ENCODE results near the gene KRCC1. TPM values are rescaled to one million over a fixed set of nuclear protein-coding genes. Genes with fewer than 3 reads are reported as not detected.

Gene KRCC1
- total and polyA plus RNA-seq, 9 of the 15 experiments (the other 6 are each of a cell fraction or from before 2014, with no cell fraction given) = 1.9 to 6.0 (median 2.2) TPM

DNA sequence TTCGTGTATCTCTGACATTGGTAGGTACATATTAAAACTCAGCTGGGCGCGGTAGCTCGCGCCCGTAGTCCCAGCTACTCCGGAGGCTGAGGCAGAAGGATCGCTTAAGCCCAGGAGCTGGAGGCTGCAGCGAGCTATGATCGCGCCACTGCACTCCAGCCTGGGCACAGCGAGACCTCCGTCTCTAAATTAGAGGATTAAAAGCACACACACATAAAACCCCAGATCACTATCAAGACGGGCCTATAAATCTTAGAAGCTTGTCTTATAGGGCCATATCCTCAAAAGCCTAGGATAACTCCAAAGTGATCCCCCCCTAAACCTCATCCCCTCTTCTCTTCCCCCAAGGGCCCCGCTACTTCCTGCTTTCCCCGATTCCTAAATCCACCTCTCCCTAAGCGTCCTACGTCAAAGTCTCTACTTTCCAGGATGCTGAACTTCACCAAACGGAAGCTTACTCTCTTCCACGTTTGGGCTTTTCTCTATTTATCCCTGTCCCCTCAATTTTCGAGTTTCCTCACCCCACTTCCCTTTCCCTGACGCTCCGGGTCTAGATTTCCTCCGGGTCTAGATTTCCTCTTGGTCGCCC is 707 bp downstream of the KRCC1 start (continued):
- TF ChIP-seq, protein P1, sequence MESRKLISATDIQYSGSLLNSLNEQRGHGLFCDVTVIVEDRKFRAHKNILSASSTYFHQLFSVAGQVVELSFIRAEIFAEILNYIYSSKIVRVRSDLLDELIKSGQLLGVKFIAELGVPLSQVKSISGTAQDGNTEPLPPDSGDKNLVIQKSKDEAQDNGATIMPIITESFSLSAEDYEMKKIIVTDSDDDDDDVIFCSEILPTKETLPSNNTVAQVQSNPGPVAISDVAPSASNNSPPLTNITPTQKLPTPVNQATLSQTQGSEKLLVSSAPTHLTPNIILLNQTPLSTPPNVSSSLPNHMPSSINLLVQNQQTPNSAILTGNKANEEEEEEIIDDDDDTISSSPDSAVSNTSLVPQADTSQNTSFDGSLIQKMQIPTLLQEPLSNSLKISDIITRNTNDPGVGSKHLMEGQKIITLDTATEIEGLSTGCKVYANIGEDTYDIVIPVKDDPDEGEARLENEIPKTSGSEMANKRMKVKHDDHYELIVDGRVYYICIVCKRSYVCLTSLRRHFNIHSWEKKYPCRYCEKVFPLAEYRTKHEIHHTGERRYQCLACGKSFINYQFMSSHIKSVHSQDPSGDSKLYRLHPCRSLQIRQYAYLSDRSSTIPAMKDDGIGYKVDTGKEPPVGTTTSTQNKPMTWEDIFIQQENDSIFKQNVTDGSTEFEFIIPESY (CRISPR knock-in tag; IDR thresholded peaks at IDR 0.05) = no peak
- TF ChIP-seq ZNF444 (CRISPR knock-in tag; IDR thresholded peaks at IDR 0.05) (no peak), TOE1 (IDR thresholded peaks at IDR 0.05; ENCODE audit: borderline replicate concordance) (no peak), TOE1 (CRISPR knock-in tag; IDR thresholded peaks at IDR 0.05; ENCODE audit: borderline replicate concordance, low read depth) (no peak), ZNF408 (CRISPR knock-in tag; IDR thresholded peaks at IDR 0.05; ENCODE audit: low read depth) (no peak), PRPF4 (IDR thresholded peaks at IDR 0.05; ENCODE audit: insufficient read depth, low read depth, low read length, poor library complexity, severe bottlenecking) (no peak), ZNF224 (CRISPR knock-in tag; IDR thresholded peaks at IDR 0.05) (no peak), HMG20B (CRISPR knock-in tag; IDR thresholded peaks at IDR 0.05) (no peak), ZNF232 (CRISPR knock-in tag; IDR thresholded peaks at IDR 0.05) (no peak), NR4A1 (CRISPR knock-in tag; IDR thresholded peaks at IDR 0.05) (no peak), NR4A1 (tag; IDR thresholded peaks at IDR 0.05) (no peak), PCBP2 (IDR thresholded peaks at IDR 0.05; ENCODE audit: low read depth, low read length, poor library complexity, severe bottlenecking) (no peak), ARID1B (IDR thresholded peaks at IDR 0.05) (no peak), COPS2 (conservative IDR thresholded peaks at IDR 0.05) (no peak), ETV1 (tag; conservative IDR thresholded peaks at IDR 0.05; ENCODE audit: low read depth) (0 out of 2 replicates have a peak, but pooled peaks have one; percentile 31), CEBPG (CRISPR knock-in tag; IDR thresholded peaks at IDR 0.05) (no peak), CEBPG (tag; conservative IDR thresholded peaks at IDR 0.05 in 1 of 2, IDR thresholded peaks at IDR 0.05 in 1 of 2) (no peak), ZNF41 (CRISPR knock-in tag; conservative IDR thresholded peaks at IDR 0.05) (no peak), ZBED1 (IDR thresholded peaks at IDR 0.05) (no peak)
- TF ChIP-seq, protein P2, sequence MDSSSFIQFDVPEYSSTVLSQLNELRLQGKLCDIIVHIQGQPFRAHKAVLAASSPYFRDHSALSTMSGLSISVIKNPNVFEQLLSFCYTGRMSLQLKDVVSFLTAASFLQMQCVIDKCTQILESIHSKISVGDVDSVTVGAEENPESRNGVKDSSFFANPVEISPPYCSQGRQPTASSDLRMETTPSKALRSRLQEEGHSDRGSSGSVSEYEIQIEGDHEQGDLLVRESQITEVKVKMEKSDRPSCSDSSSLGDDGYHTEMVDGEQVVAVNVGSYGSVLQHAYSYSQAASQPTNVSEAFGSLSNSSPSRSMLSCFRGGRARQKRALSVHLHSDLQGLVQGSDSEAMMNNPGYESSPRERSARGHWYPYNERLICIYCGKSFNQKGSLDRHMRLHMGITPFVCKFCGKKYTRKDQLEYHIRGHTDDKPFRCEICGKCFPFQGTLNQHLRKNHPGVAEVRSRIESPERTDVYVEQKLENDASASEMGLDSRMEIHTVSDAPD (CRISPR knock-in tag; IDR thresholded peaks at IDR 0.05) = no peak
- TF ChIP-seq, protein P3, sequence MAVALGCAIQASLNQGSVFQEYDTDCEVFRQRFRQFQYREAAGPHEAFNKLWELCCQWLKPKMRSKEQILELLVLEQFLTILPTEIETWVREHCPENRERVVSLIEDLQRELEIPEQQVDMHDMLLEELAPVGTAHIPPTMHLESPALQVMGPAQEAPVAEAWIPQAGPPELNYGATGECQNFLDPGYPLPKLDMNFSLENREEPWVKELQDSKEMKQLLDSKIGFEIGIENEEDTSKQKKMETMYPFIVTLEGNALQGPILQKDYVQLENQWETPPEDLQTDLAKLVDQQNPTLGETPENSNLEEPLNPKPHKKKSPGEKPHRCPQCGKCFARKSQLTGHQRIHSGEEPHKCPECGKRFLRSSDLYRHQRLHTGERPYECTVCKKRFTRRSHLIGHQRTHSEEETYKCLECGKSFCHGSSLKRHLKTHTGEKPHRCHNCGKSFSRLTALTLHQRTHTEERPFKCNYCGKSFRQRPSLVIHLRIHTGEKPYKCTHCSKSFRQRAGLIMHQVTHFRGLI (CRISPR knock-in tag; IDR thresholded peaks at IDR 0.05) = no peak
- TF ChIP-seq, protein P4, sequence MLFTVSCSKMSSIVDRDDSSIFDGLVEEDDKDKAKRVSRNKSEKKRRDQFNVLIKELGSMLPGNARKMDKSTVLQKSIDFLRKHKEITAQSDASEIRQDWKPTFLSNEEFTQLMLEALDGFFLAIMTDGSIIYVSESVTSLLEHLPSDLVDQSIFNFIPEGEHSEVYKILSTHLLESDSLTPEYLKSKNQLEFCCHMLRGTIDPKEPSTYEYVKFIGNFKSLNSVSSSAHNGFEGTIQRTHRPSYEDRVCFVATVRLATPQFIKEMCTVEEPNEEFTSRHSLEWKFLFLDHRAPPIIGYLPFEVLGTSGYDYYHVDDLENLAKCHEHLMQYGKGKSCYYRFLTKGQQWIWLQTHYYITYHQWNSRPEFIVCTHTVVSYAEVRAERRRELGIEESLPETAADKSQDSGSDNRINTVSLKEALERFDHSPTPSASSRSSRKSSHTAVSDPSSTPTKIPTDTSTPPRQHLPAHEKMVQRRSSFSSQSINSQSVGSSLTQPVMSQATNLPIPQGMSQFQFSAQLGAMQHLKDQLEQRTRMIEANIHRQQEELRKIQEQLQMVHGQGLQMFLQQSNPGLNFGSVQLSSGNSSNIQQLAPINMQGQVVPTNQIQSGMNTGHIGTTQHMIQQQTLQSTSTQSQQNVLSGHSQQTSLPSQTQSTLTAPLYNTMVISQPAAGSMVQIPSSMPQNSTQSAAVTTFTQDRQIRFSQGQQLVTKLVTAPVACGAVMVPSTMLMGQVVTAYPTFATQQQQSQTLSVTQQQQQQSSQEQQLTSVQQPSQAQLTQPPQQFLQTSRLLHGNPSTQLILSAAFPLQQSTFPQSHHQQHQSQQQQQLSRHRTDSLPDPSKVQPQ (CRISPR knock-in tag; IDR thresholded peaks at IDR 0.05; ENCODE audit: borderline replicate concordance) = no peak
